GM23338 (cell line): Measurements from ENCODE around the gene ELOF1.

ENCODE experiments used
- CREB1 ChIP-seq: fragments of 250-450 bp; sonication (Bioruptor Pico); IDR thresholded peaks from 2 replicates; pipeline ENCODE4 v1.5.0; 2020; ENCODE audit warnings: low read depth, mild to moderate bottlenecking, moderate library complexity
- CTCF ChIP-seq, 2 experiments: fragments of 200-600 bp in 1 of 2; sonication (generic) in 1 of 2; conservative IDR thresholded peaks; 2 replicates each; pipeline versions ENCODE4 v1.5.1 to v1.6.1; 2016 to 2017; ENCODE audit warnings: antibody characterized with exemption in 2 of 2, low read depth in 2 of 2, mild to moderate bottlenecking in 2 of 2, moderate library complexity in 1 of 2
- EZH2 ChIP-seq: fragments of 200-600 bp; sonication (generic); IDR thresholded peaks from one replicate; pipeline ENCODE4 v1.8.0; 2017; ENCODE audit warnings: antibody characterized with exemption, mild to moderate bottlenecking, low read depth; ENCODE audit not compliant: unreplicated experiment
- EZH2phosphoT487 ChIP-seq: fragments of 200-600 bp; sonication (generic); IDR thresholded peaks from one replicate; pipeline ENCODE4 v1.8.1; 2018; ENCODE audit warnings: antibody characterized with exemption; ENCODE audit not compliant: unreplicated experiment
- NANOG ChIP-seq: IDR thresholded peaks from 2 replicates; pipeline ENCODE4 v1.6.1; 2016; ENCODE audit warnings: antibody characterized with exemption, borderline replicate concordance
- POLR2AphosphoS5 ChIP-seq: IDR thresholded peaks from 2 replicates; pipeline ENCODE4 v1.6.1; 2016; ENCODE audit warnings: antibody characterized with exemption, low read depth
- REST ChIP-seq: IDR thresholded peaks from one replicate; pipeline ENCODE4 v1.6.1; 2018; ENCODE audit warnings: antibody characterized with exemption; ENCODE audit not compliant: unreplicated experiment
- STAT1 ChIP-seq: IDR thresholded peaks from one replicate; pipeline ENCODE4 v1.6.1; 2016; ENCODE audit warnings: antibody characterized with exemption; ENCODE audit not compliant: unreplicated experiment
- ZNF114 ChIP-seq: fragments of 250-450 bp; sonication (Bioruptor Pico); IDR thresholded peaks from 2 replicates; pipeline ENCODE4 v1.5.0; 2020; ENCODE audit warnings: mild to moderate bottlenecking, moderate library complexity
- ZNF331 ChIP-seq: fragments of 250-450 bp; sonication (Bioruptor Pico); IDR thresholded peaks from 2 replicates; pipeline ENCODE4 v1.5.0; 2020; ENCODE audit warnings: low read depth, mild to moderate bottlenecking, moderate library complexity

GRCh38 chr19:11534538-11534937 is 24.5 kb downstream of the ELOF1 start:
- TF ChIP-seq CTCF (conservative IDR thresholded peaks at IDR 0.05; ENCODE audit: low read depth in 2 of 2) (no peak), NANOG (no peak), EZH2phosphoT487 (no peak), REST (no peak), POLR2AphosphoS5 (no peak), EZH2 (no peak), ZNF331 (CRISPR knock-in tag) (no peak), STAT1 (no peak), CREB1 (CRISPR knock-in tag) (no peak), ZNF114 (CRISPR knock-in tag) (no peak)
